Dermis blood vessel endothelial cell (primary cell): ENCODE measurements around the gene SARS2. TPM values are rescaled to one million over a fixed set of nuclear protein-coding genes. Genes with fewer than 3 reads are reported as not detected.
A peak's percentile ranks its signal among the peaks of the same experiment; 100 is the strongest.

Source experiments
- DNase-seq: peaks from one replicate; pipeline ENCODE4 v3.0.0; 2010
- total RNA-seq: library from RNA; depleted of rRNA; stranded (reverse); fragments of >200 nt; gene quantifications from 2 replicates; pipeline ENCODE4 v1.2.3, GENCODE V29; 2014

The SARS2 gene
- total RNA-seq, 1 donor from 2014 or later, result 16.7 TPM

GRCh38 chr19:38917921-38918491, 12.6 kb downstream of the SARS2 start:
- peak; percentile 27 for DNase-seq

GRCh38 chr19:38917516-38917915, 13.0 kb downstream of the SARS2 start:
- no peak for DNase-seq

DNA sequence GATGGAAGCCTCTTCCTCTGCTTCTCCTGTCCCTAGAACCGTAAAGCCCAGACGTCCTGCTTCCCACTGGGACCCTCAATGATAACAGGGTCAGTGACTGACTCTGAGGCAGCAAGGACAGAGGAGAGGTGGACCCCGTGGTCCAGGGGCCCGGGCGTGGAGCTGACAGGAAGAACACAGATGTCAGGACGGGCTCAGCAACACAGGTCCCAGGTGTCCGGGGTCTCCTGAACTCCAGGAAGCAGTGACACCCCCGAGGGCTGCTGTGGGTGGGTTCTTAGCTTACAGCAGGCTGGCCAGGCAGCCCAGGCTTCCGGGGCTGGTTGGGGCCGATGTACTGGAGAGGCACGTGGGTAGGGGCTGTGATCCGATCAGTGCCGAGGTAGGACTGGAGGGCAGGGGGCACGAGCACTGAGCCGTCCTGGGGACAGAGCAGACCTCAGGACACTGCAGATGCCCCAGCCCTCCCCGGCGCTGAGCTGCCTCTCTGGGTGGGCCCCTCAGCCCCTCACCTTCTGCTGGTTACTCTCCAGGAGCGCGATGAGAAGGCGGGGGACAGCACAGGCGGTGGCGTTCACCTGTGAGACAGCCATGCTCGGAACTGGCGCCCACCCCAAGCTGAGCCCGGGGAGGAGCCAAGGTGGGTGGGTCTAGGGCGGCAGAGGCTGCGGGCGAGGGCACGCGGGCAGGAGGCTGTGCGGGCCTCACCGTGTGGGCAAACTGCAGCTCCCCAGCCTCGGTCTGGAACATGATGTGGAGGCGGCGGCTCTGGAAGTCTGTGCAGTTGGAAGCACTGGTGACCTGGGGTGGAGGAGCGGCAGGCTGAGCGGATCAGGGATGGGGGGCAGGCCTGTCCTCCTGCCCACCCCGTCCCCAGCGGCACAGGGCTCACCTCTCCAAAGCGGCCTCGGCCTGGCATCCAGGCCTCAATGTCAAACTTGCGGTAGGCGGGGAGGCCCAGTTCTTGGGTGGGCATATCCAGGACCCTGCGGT, 14.9 kb downstream of the SARS2 start:
- DNase-seq, result no peak

- no peak for DNase-seq
These were observed 16.6 kb downstream of the SARS2 start for GRCh38 chr19:38913958-38914357.

DNA sequence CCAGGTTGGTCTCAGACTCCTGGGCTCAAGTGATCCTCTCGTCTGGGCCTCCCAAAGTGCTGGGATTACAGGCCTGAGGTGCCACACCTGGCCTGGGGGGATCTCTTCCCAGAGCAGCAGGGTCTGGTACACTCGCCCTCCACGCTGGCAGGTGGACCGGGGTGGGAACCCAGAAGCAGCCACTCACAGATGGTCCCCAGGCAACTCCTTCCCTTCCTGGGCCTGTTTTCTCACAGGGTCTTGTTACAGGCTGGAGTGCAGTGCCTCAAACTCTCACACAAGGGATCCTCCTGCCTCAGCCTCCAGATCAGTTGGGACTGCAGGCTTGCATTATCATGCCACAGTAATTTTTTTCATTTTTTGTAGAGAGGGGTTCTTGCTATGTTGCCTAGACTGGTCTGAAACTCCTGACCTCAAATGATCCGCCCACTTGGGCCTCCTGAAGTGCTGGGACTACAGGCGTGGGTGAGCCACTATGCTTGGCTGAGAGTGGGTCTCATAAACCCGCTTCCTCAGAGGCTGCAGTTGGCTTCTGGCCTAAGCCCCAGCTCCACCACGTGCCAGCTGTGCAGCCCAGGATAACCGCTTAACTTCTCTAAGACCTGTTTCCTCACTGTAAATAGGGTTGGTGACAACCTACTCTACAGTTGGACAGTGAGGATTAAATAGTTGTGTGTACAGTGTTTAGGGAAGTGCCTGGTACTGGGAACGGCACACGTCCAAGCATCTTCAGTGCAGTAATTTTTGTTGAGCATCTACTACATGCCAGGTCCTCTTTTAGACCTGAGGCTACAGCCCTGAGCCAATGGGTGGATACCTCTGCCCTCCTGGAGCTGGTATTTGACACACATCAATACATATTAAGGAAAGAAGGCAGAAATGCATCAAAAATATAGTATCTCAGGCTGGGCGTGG, 17.7 kb downstream of the SARS2 start:
- no peak for DNase-seq

GRCh38 chr19:38911388-38912001, 19.1 kb downstream of the SARS2 start:
- no peak for DNase-seq

- DNase-seq, result no peak
These were observed 20.1 kb downstream of the SARS2 start for GRCh38 chr19:38910488-38910887.

- no peak for DNase-seq
These were observed 21.7 kb downstream of the SARS2 start for GRCh38 chr19:38908911-38909310.

GRCh38 chr19:38907670-38908069, 22.9 kb downstream of the SARS2 start:
- DNase-seq, result no peak

DNA sequence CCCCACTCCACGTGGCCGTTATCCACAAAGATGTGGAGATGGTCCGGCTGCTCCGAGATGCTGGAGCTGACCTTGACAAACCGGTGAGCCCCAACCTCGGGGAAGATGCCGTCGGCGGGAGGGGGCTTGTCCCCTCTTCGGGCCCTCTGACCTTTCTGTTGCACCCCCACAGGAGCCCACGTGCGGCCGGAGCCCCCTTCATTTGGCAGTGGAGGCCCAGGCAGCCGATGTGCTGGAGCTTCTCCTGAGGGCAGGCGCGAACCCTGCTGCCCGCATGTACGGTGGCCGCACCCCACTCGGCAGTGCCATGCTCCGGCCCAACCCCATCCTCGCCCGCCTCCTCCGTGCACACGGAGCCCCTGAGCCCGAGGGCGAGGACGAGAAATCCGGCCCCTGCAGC, 23.3 kb downstream of the SARS2 start:
- no peak for DNase-seq

DNA sequence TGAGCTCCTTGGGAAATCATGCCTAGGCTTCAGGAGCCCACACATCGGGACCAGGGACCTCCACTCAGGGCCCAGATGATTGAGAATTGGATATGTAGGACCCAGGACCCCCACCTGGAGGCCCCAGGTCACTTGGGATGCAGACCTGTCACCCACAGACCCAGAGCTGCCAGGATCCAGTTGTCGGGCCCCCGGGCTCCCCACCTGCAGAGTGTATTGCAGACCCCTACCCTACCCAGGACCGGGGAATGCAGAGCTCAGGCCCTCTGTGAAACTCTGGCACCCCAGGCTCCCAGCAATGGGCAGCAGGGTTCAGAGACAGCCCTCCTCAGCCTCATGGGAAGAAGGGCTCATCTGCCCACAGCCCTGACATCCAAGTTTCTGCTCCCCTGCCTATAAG, 24.9 kb downstream of the SARS2 start:
- no peak for DNase-seq

GRCh38 chr19:38904581-38905539, 25.7 kb downstream of the SARS2 start:
- DNase-seq, result no peak

- DNase-seq, result no peak
These were observed 28.9 kb downstream of the SARS2 start for GRCh38 chr19:38901683-38902082.

DNA sequence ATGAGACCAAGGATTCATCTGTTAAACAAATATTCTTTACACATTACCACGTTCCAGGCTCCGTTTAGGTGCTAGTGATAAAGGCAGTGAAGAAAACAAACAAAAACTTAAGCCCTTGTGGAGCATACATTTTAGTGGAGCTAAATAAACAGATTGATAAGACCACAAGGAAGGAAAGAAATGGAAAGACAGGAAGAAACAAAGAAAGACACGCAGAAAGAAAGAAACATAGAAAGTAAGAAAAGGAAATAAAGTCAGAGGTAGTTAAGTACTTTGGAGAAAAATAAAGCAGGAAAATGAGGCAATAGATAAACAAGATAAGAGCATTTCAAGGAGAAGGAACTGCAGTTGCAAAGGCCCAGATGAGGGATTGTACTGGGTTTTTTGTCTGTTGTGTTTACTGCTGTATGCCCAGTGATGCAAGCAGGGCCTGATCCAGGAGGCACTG, 29.8 kb downstream of the SARS2 start:
- peak; percentile 11 for DNase-seq

- DNase-seq, result peak; percentile 79
These were observed 30.3 kb downstream of the SARS2 start for GRCh38 chr19:38900202-38900629.

GRCh38 chr19:38899447-38900201, 30.9 kb downstream of the SARS2 start, which contains the start of the genes NFKBIB and SIRT2:
Gene NFKBIB (plus strand): TSS chr19:38899969. CDS start chr19:38900033, 64 bp downstream.
Gene SIRT2 (minus strand): TSS chr19:38899618. CDS start chr19:38899521, 97 bp downstream.
- peak; percentile 100 for DNase-seq

DNA sequence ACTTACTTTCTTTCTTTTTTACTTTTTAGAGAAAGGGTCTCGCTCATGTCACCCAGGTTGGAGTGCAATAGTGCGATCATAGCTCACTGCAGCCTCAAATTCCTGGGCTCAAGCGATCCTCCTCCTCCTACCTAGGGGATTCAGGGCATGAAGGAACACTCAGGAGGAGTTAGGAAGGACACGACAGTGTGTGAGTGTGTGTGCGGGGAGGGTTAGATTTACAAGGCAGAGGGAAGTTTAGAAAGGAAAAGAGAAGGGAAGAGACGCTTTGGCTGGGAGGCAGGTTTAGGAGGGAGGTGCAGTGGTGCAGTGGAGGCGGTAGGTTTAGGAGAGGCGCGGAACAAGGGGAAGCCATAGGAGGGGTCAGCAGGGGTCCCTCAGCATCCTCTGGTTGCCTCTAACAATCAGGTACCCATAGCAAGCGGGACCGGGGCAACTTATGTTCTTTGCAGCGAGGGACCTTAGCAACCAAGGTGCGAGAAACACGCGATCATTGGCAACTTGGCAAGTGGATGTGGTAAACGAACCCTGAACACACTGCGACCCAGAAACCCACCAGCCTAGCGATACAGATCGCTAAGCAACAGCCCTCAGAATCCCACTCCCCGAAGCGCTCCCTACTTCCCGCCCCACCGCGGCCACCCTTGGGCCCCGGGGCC, 31.6 kb downstream of the SARS2 start:
- DNase-seq, result peak; percentile 45

- DNase-seq, result no peak
These were observed 35.6 kb downstream of the SARS2 start for GRCh38 chr19:38894968-38895367.

DNA sequence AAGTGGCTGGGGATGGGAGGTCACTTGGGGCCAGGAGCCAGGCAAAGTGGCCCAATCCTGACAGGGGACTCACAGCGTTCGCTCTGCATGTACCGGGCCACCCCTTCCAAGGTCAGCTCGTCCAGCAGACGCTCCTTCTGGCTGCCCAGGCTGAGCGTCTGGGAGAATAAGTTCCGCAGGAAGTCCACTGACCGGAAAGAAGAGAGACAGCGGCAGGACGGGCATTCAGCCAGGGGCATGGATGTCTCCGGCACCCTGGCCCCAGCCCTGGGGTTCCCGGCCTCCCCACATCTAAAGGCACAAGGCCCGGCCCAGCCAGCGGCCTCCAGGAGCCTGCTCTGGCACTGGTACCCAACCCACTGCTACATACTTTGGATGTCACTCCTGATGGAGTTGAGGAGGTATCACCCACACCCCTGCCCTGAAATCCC, 37.2 kb downstream of the SARS2 start:
- DNase-seq, result no peak
